Measurements from ENCODE around the gene ZBTB21. TPM values are rescaled to one million over a fixed set of nuclear protein-coding genes. Genes with fewer than 3 reads are reported as not detected.

The ZBTB21 gene
- total RNA-seq, 1 donor from 2014 or later, result 17.8 TPM

DNA sequence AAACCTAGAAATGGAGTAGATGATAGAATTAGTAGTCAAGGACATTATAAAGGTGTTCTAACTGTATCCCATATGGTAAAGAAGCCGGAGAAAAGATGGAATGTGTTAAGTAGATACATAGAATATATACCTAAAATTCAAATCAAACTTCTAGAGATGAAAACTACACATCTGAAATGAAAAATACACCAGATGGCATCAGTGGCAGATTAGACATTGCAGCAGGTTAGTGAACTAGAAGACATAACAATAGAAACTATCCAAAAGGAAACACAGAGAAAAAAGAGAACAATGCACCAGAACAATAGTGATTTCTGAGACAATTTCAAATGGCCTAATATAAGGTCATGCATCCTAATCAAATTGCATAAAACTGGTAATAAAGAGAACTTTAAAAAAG lies 26.9 kb downstream of the ZBTB21 start:
- no peak for DNase-seq
- intact Hi-C loops (cut with DNase I), result no loop called here
- Histone ChIP-seq H3K27ac (no peak overlapping the region), H3K4me1 (no peaks in the 10 kb centered on the region), H3K36me3 (no peaks in the 10 kb centered on the region), H3K4me3 (no peak overlapping the region), H3K9me3 (no peaks in the 10 kb centered on the region), H3K27me3 (no peaks in the 10 kb centered on the region)
- TF ChIP-seq, protein P1, sequence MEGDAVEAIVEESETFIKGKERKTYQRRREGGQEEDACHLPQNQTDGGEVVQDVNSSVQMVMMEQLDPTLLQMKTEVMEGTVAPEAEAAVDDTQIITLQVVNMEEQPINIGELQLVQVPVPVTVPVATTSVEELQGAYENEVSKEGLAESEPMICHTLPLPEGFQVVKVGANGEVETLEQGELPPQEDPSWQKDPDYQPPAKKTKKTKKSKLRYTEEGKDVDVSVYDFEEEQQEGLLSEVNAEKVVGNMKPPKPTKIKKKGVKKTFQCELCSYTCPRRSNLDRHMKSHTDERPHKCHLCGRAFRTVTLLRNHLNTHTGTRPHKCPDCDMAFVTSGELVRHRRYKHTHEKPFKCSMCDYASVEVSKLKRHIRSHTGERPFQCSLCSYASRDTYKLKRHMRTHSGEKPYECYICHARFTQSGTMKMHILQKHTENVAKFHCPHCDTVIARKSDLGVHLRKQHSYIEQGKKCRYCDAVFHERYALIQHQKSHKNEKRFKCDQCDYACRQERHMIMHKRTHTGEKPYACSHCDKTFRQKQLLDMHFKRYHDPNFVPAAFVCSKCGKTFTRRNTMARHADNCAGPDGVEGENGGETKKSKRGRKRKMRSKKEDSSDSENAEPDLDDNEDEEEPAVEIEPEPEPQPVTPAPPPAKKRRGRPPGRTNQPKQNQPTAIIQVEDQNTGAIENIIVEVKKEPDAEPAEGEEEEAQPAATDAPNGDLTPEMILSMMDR (IDR thresholded peaks at IDR 0.05), result no peak
- ATAC-seq, result no peak

DNA sequence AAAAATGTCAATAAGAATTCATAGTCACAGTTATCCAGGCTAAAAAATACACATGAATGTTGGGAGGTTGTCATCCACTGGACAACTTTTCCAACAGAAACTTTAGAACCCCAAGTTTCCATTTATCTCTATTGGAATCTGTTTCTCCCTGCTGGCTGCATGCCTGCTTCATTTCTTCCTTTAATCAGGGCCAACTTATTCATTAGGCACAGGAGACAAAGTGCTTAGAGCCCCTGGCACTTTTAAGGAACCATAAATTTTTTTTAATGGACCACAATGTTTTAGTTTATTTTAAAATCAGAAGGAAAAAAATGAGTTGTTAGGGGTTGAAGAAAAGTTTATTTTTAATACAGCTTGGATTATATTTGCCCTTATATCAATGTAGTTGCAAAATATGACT lies 29.6 kb downstream of the ZBTB21 start:
- Histone ChIP-seq H3K27me3 (no peaks in the 10 kb centered on the region), H3K36me3 (no peaks in the 10 kb centered on the region), H3K4me3 (no peak overlapping the region), H3K9me3 (no peaks in the 10 kb centered on the region), H3K27ac (no peak overlapping the region), H3K4me1 (no peaks in the 10 kb centered on the region)
- TF ChIP-seq, protein P1 (IDR thresholded peaks at IDR 0.05), result no peak
- intact Hi-C loops (cut with DNase I), result no loop called here
- DNase-seq (no peak), ATAC-seq (no peak)

DNA sequence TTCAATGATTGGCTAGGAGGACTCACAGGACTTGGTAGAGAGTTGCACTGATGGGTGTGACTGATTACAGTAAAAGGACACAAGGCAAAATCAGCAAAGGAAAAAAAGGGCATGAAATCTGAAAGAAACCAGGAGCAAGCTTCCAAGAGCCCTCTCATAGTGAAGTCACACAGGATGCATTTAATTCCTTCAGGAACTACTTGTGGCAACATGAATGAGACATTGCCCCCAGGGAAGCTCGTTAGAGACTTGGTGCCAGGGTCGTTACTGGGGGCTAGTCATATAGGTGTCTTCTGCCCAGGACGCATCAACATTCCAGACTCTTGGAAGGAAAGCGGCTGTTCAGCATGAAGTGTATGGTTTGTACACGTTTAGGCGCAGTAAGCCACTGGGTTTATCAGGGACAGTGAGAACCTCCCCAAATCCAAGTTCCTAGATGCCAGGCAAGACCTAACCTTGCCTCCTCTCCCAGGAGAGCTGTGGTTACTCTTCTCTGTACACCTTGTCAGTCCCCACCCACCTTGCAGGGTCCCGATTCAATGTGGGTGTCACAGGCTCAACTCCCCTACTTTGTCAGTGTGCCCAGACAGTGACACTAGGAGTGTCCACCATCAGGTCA lies 30.3 kb downstream of the ZBTB21 start:
- Histone ChIP-seq H3K4me3 (no peak overlapping the region), H3K27ac (no peak overlapping the region), H3K36me3 (no peaks in the 10 kb centered on the region), H3K4me1 (no peaks in the 10 kb centered on the region), H3K9me3 (no peaks in the 10 kb centered on the region), H3K27me3 (no peaks in the 10 kb centered on the region)
- TF ChIP-seq, protein P1 (IDR thresholded peaks at IDR 0.05), result no peak
- DNase-seq (no peak), ATAC-seq (no peak)
- intact Hi-C loops (cut with DNase I), result no loop called here

DNA sequence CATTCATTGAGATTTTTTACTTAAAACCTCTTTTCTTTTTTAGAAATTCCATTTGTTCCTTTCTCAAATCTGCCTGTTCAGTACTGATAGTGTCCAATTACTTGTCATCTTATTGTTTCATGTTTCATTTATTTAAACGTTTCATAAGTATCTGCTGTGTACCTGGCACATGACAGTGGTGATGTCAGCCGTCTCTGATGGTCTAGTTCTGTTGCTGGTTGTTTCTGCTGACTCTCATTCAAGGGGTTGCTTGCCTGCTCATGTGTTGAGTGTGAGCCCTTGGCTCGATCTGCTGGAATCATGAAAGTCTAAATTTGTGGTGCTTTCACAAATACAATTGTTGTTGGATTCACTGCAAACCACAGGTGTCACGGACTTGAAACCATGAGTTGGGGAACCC lies 30.8 kb downstream of the ZBTB21 start:
- Histone ChIP-seq H3K9me3 (no peaks in the 10 kb centered on the region), H3K4me1 (peaks cover under 1% of the 10 kb centered on the region), H3K27ac (no peak overlapping the region), H3K27me3 (no peaks in the 10 kb centered on the region), H3K36me3 (no peaks in the 10 kb centered on the region), H3K4me3 (no peak overlapping the region)
- DNase-seq (no peak), ATAC-seq (no peak)
- intact Hi-C loops (cut with DNase I), result no loop called here
- TF ChIP-seq, protein P1 (IDR thresholded peaks at IDR 0.05), result no peak

DNA sequence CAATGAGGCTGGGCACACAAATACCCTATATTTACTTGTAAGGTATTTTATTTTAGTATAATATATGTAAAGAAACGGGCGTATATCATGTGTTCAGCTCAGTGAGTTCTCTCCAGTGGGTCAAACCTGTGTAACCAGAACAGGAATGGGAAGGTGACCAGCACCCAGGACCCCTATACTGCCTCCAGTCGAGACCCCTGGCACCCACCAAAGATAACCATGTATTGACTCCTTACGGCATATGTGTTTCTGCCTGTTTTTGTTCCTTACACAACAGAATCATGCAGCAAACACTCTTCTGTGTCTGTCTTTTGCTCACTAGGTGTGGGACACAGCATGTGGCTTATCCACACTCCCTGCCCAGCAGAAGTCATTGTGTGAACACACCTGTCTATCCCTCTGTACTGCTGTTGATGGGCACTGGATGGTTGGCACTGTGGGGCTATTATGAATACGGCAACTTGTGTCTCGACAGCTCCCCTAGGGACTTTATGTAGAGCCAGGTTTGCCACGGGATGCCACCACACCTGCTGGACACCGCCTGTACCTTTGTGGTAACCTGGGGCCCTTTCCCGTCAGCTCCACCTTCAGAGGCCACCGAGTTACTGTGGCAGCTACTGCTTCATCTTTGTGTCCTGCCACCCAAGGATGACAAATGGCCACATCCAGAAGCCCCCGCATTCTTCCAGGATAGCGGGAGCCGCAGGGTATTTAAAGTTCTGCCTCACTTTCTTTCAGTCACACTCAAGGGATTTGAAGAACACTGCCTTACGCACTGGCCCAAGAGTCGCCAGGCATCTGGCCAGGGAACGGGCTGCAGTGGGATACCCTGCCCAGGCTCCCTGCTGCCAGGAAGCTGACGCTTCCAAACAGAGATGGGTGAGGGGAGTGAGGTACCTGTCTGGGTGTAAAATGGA lies 32.9 kb downstream of the ZBTB21 start:
- no peaks in the 10 kb centered on the region for H3K27me3 ChIP-seq
- no peak for ATAC-seq

More for the DNA sequence above, 32.9 kb downstream of the ZBTB21 start:
- Histone ChIP-seq H3K4me3 (no peak overlapping the region), H3K9me3 (no peaks in the 10 kb centered on the region), H3K36me3 (no peaks in the 10 kb centered on the region), H3K27ac (no peak overlapping the region), H3K4me1 (peaks cover 6% of the 10 kb centered on the region)
- intact Hi-C loops (cut with DNase I), result no loop called here
- TF ChIP-seq, protein P1 (IDR thresholded peaks at IDR 0.05), result no peak
- no peak for DNase-seq

All from upper lobe of right lung (tissue), 1 donor.